IPS-20b (cell line): ENCODE results near the gene SINHCAF.
A peak's percentile ranks its signal among the peaks of the same experiment; 100 is the strongest.
"Not testable (repeated sequence)": the region's sequence is repeated elsewhere in the genome, so short reads cannot be mapped to it uniquely, and the experiment has no call there.

Source experiments
- H3K27ac ChIP-seq: one replicate; pipeline ENCODE4 v1.5.1; 2013; ENCODE audit warnings: low read length
- H3K27me3 ChIP-seq: 2 replicates; pipeline ENCODE4 v1.6.1; 2013; ENCODE audit warnings: mild to moderate bottlenecking, low read length, inconsistent platforms; ENCODE audit not compliant: insufficient read depth
- H3K36me3 ChIP-seq: 2 replicates; pipeline ENCODE4 v1.6.1; 2013; ENCODE audit warnings: low read depth, mild to moderate bottlenecking, inconsistent platforms, low read length, moderate library complexity; ENCODE audit not compliant: insufficient read depth
- H3K4me1 ChIP-seq: 2 replicates; pipeline ENCODE4 v1.6.1; 2013; ENCODE audit warnings: mild to moderate bottlenecking, control low read depth, inconsistent platforms, low read length, moderate library complexity; ENCODE audit not compliant: insufficient read depth
- H3K4me3 ChIP-seq: 2 replicates; pipeline ENCODE4 v1.5.1; 2013; ENCODE audit warnings: mild to moderate bottlenecking, low read length, inconsistent platforms
- H3K9ac ChIP-seq: 2 replicates; pipeline ENCODE4 v1.6.1; 2013; ENCODE audit warnings: low read depth, mild to moderate bottlenecking, inconsistent platforms, low read length, moderate library complexity
- H3K9me3 ChIP-seq: 2 replicates; pipeline ENCODE4 v1.6.1; 2013; ENCODE audit warnings: mild to moderate bottlenecking, low read depth, low read length, inconsistent platforms; ENCODE audit not compliant: insufficient read depth

Gene SINHCAF, protein sequence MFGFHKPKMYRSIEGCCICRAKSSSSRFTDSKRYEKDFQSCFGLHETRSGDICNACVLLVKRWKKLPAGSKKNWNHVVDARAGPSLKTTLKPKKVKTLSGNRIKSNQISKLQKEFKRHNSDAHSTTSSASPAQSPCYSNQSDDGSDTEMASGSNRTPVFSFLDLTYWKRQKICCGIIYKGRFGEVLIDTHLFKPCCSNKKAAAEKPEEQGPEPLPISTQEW

DNA sequence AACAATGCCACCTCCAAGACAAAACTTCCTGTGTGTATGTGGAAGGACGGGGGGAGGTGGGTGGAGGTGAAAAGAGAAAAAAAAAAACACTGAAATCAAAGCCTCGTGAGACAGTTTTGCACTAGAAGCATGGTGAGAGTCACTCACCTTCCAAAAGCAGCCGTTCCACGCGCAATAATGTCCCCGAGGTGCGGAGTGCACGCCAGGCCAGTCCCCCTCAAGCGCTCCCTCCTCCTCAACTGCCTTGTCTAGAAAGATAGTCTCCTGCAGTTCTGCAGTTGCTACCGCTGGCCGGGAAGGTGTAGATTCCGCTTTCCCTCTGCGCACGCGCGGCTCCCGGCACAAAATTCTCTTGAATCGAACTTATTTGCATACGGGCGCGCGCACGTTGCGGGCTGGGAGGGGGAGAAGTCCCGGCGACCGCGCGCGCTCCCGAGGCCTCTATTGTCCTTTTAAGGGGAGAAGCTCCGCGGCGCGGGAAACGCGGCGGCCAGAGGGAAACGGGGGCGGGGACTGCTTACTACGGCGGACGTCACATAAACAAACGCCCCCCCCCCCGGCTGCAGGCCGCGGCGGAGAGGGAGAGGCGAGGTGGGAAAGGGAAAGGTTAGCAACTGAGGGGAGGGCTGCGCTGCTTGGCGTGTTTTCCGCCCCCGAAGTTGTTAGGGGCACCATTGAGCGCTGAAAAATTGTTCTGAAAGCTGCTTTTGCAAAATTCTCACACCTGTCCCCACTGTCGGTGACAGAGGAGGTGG lies at the start of gene SINHCAF:
TSS of gene SINHCAF (minus strand) at position 274 of the 755 bp plus-strand sequence. CDS start 27,946 bp downstream, outside the sequence.
- Histone ChIP-seq H3K9ac (peak within 1 kb of the TSS; percentile 98), H3K4me3 (peak within 1 kb of the TSS; percentile 99), H3K36me3 (peaks cover 5% of the 10 kb centered on the region), H3K27me3 (no peaks in the 10 kb centered on the region), H3K9me3 (no peaks in the 10 kb centered on the region), H3K4me1 (peaks cover 21% of the 10 kb centered on the region), H3K27ac (peak within 1 kb of the TSS; percentile 93)

DNA sequence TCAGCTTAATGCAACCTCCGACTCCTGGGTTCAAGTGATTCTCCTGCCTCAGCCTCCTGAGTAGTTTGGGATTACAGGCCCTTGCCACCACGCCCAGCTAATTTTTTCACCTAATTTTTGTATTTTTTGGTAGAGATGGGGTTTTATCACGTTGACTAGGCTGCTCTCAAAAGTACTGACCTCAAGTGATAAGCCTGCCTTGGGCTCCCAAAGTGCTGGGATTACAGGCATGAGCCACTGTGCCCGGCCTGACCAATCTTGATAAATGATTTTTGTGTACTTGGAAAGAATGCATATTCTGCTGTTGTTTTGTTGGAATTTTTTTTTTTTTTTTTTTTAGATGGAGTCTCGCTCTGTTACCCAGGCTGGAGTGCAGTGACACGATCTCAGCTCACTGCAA lies 49.5 kb upstream of the SINHCAF start:
- H3K9me3 ChIP-seq, H3K27me3 ChIP-seq, H3K27ac ChIP-seq, H3K36me3 ChIP-seq, H3K9ac ChIP-seq, H3K4me3 ChIP-seq: not testable (repeated sequence)
- H3K4me1 ChIP-seq = peaks cover 10% of the 10 kb centered on the region

DNA sequence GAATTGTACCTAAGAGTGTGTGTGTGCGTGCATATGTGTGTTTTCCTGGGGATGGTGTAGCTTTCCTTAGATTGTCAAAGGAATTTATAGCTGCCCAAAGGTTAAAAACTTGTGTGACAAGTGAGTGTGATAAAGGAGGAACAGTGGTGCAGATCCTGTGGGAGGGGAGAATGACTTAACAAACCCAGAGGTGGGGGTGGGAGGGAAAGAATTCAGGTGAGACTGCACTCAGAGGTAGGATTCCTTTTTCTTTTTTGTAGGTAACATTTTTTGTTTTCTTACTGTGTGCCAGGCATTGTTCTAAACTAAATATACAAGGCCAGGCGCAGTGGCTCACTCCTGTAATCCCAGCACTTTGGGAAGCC lies 45.3 kb upstream of the SINHCAF start:
- H3K36me3 ChIP-seq = no peaks in the 10 kb centered on the region
- peak overlapping the region; percentile 85 for H3K9ac ChIP-seq
- peaks cover 29% of the 10 kb centered on the region for H3K4me1 ChIP-seq
- H3K27ac ChIP-seq = peak overlapping the region; percentile 95
- no peaks in the 10 kb centered on the region for H3K9me3 ChIP-seq
- no peaks in the 10 kb centered on the region for H3K27me3 ChIP-seq
- H3K4me3 ChIP-seq = peak overlapping the region; percentile 64

DNA sequence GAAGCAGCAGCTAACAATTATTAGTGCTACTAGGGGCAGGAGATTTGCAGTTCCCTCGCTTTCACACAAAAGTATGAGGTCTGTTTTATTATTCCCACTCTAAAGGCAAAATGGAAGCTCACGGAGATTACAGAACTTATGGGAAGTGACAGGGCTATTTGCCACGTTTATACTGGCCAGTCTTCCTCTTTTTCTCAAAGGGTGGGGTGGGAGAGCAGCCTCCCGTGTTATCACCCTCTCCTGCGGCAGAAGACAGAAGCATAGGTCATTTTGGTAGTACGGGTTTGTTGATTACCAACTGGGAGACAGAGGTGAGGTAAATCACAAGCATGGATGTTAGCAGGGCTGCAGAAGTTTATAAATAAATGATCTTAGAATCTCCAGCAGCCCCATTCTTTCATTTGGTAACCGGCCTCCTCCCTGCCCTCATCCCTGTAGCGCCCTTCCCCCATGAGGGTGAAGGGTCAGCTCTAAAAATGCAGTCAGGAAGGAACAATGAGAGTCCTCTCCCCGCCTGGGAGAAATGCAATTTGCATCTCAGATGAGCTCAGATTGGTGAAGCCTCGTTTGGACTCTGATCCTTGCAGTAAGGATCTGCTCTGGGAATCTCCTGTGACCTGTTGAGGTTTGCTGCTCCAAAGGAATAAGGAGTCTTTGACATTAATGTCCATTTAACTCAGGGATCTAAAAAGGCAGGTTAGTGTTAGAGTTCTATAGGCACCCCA lies 44.7 kb upstream of the SINHCAF start:
- peaks cover 29% of the 10 kb centered on the region for H3K4me1 ChIP-seq
- H3K27ac ChIP-seq = peak overlapping the region; percentile 95
- H3K36me3 ChIP-seq = no peaks in the 10 kb centered on the region
- H3K4me3 ChIP-seq = peak overlapping the region; percentile 64
- H3K9me3 ChIP-seq = no peaks in the 10 kb centered on the region
- no peaks in the 10 kb centered on the region for H3K27me3 ChIP-seq
- H3K9ac ChIP-seq = peak overlapping the region; percentile 85

DNA sequence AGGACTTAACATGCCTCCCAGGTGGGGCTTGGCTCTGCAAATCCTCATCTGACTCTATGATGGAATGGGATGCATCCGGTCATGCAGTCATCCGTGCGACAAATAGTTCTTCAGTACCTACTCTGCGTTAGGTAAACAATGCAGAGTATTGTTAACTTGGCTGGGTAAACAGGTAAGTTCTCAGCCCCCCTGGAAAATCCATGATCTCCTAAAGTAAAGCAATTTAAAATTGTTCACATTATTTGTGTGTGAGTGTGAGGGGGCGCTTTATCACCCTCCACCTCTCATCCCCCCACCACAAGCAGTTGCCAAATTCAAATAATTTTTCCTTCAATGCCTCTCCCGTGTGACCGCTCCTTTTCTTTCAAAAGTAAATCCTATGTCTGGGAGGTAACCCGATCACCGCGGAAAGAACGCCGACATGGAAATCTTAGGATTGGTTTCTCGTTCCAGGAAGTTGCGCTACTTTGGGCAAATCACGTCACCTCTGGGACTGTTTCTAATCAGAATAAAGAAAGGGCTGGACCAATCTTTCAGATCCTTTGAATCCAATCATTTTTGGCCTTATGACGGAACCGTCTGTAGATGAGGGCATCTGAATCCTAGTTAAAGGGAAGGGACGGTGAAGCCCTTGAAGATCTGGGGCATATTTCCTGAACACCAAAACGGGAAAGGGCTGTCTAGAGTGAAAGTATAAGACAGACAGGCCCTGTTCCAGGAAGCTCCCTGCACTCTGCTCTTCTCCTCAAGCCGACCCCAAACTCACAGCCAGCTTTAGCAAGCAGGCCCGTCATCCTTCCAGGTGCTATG lies 44.0 kb upstream of the SINHCAF start:
- Histone ChIP-seq H3K27me3 (no peaks in the 10 kb centered on the region), H3K36me3 (no peaks in the 10 kb centered on the region), H3K4me1 (peaks cover 29% of the 10 kb centered on the region), H3K9me3 (no peaks in the 10 kb centered on the region), H3K27ac (peak overlapping the region; percentile 95), H3K9ac (peak overlapping the region; percentile 85), H3K4me3 (peak overlapping the region; percentile 64)

DNA sequence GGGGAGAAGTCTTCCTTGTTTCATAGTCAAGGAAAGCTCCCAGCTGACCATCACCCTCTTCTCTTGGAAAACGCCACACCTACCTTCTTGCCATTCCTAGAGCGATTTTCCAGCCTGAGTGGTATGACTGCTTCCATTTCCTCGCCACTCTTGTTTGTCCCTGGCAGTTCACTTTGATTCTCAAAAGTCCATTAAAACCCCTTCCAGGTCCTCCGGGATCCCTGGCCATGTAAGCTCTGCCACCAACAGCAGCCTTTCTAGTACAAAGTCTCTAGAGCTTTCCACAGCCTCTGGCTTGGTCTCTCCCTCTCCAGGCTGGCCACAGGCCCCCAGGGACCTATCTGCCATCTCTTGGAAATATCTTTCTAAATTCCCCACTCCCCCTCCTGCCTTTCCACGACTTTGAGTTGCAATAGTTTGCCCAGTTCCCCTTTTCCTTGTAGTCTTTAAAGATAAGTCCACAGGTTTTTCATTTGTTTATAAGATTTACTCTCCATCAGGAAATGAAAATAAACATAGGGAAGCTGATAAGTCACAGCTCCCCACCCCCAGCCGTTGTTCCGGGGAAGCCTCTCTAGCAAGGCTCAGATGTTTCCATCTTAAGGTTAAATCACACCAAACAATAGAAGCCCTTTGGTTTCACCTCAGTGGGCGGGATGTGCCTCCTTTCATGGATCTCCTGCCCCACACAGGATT lies 42.9 kb upstream of the SINHCAF start:
- peaks cover 29% of the 10 kb centered on the region for H3K4me1 ChIP-seq
- H3K9ac ChIP-seq = peak overlapping the region; percentile 85; the same call in 1 of the 2 replicates
- peak overlapping the region; percentile 64; the same call in 1 of the 2 replicates for H3K4me3 ChIP-seq
- H3K9me3 ChIP-seq = no peaks in the 10 kb centered on the region
- peak overlapping the region; percentile 95 for H3K27ac ChIP-seq
- H3K27me3 ChIP-seq = no peaks in the 10 kb centered on the region
- no peaks in the 10 kb centered on the region for H3K36me3 ChIP-seq

DNA sequence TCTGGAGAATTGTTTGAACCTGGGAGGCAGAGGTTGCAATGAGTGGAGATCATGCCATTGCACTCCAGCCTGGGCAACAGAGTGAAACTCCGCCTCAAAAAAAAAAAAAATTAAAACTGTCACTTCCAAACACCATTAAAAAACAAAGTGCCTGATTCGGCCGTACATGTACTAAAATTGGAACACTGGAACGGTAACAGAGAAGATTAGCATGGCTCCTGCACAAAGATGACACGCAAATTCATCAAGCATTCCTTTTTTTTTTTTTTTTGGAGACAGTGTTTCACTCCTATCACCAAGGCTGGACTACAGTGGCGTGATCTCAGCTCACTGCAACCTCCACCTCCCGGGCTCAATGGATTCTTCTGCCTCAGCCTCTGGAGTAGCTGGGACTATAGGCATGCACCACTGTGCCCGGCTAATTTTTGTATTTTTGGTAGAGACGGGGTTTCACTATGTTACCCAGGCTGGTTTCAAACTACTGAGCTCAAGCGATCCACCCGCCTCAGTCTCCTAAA lies 40.2 kb upstream of the SINHCAF start:
- Histone ChIP-seq H3K4me3 (no peak overlapping the region), H3K36me3 (no peaks in the 10 kb centered on the region), H3K27me3 (no peaks in the 10 kb centered on the region), H3K9me3 (no peaks in the 10 kb centered on the region), H3K4me1 (peaks cover 46% of the 10 kb centered on the region), H3K9ac (no peak overlapping the region), H3K27ac (no peak overlapping the region)

DNA sequence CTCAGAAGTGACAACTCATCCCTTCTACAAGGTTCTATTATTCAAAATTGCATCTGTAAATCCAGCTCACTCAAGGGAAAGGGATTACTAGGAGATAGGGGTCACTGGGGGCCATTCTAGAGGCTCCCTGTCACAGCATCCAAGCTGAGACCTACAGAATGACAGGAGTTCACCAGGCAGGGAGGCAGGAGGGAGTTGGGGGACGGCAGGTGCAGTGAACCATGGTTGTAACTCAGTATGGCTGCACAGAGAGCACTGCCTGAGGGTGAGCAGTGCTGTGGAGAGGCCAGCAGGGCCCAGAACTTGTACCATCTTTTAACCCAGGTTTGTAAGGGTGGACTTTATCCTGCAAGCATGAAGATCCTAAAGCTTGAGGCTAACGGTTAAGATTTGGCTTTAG lies 37.9 kb upstream of the SINHCAF start:
- no peak overlapping the region for H3K27ac ChIP-seq
- H3K27me3 ChIP-seq = no peaks in the 10 kb centered on the region
- no peak overlapping the region for H3K9ac ChIP-seq
- H3K4me3 ChIP-seq = no peak overlapping the region
- no peaks in the 10 kb centered on the region for H3K36me3 ChIP-seq
- no peaks in the 10 kb centered on the region for H3K9me3 ChIP-seq
- peaks cover 24% of the 10 kb centered on the region for H3K4me1 ChIP-seq

DNA sequence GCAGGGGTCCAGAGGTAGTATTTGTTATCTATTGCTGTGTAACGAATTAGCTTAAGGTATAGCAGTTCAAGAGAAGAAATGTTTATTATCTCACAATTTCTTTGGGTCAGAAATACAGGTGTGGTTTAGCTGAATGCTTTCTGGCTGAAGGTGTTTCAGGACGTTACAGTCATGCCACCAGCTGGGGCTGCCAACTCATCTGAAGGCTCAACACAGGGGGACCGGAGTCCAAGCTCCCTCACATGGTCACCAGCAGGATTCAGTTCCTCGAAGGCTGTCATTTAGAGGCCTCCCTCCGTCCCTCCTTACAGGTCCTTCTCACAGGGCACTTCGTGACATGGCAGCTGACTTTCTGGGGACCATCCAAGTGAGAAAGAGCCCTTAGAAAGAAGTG lies 37.5 kb upstream of the SINHCAF start:
- no peak overlapping the region; the same call in 1 of the 2 replicates for H3K9ac ChIP-seq
- H3K4me3 ChIP-seq = no peak overlapping the region
- H3K27me3 ChIP-seq = no peaks in the 10 kb centered on the region
- no peaks in the 10 kb centered on the region for H3K36me3 ChIP-seq
- peak overlapping the region; percentile 90 for H3K27ac ChIP-seq
- peaks cover 21% of the 10 kb centered on the region for H3K4me1 ChIP-seq
- no peaks in the 10 kb centered on the region for H3K9me3 ChIP-seq

DNA sequence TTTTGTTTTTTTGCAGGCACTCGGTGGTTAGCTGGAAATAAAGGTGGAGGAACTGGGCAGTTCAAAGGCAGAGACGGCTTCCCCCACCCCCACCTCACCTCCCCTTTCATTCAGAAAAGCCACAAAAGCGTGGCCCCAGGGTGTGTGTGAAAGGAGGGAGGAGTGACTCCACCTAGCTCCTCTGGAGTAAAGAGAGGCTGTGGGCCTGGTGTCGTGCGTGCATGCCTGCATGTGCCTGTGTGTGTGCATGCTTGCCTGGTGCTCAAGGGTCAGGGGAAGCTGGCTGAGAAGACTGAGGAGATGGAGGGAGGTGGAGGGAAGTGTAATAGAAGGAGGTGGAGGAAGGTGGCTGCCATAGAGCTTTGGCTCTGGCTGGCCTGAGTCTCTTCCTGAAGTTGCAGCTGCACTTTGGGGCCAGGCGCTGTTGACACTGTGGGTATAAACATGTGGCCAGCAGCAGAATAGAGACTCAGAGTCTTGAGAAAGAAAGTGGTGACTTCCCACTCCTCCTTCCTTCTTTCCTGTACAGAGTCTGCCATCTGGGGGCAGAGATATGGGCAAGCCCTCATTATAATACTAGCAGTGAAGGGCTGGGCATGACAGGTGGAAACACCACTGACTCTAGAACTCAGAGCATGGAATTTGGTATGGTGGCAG lies 36.9 kb upstream of the SINHCAF start:
- Histone ChIP-seq H3K36me3 (no peaks in the 10 kb centered on the region), H3K9me3 (no peaks in the 10 kb centered on the region), H3K4me1 (peaks cover 21% of the 10 kb centered on the region), H3K4me3 (peak overlapping the region; percentile 52), H3K27ac (peak overlapping the region; percentile 90), H3K27me3 (no peaks in the 10 kb centered on the region), H3K9ac (peak overlapping the region; percentile 81)
